ENCODE data around the gene API5.

GRCh38 chr11:43315966-43316365 lies 4.2 kb downstream of the API5 start:
- TF ChIP-seq CTCF (IDR thresholded peaks at IDR 0.05 in 4 of 5, conservative IDR thresholded peaks at IDR 0.05 in 1 of 5) (no peak), POLR2A (IDR thresholded peaks at IDR 0.05) (no peak)

Measured in gastrocnemius medialis (tissue), 4 donors.